Measurements from ENCODE around the gene ISG15.

- no peak for TF ChIP-seq MXI1 (IDR thresholded peaks at IDR 0.05; ENCODE audit: low read depth, low read length)
- no peak for TF ChIP-seq CTCF (IDR thresholded peaks at IDR 0.05)
- no peak for TF ChIP-seq REST (IDR thresholded peaks at IDR 0.05; ENCODE audit: low read depth, low read length)
- no peak for TF ChIP-seq USF2 (IDR thresholded peaks at IDR 0.05; ENCODE audit: borderline replicate concordance, low read depth, low read length)
Observed at GRCh38 chr1:1020415-1021009, 7.2 kb downstream of the ISG15 start.
